PC-9 (cell line): Measurements from ENCODE around the gene TANGO6. TPM values are rescaled to one million over a fixed set of nuclear protein-coding genes. Genes with fewer than 3 reads are reported as not detected.
A peak's percentile ranks its signal among the peaks of the same experiment; 100 is the strongest.

Experiments used
- BruUV-seq: library from RNA; stranded (reverse); fragments of 400-500 nt; replicated peaks from 2 replicates; lab custom pipeline; 2021; lab: Mats Ljungman, UMichigan
- CTCF ChIA-PET: fragments of 300-600 bp; sonication (Branson Sonifier 250); formaldehyde crosslinking; loops from one replicate; lab custom pipeline; 2022; ENCODE audit warnings: antibody characterized with exemption; lab: Charles Lee
- POLR2A ChIA-PET: fragments of 300-600 bp; sonication (Branson Sonifier 250); formaldehyde crosslinking; loops from one replicate; lab custom pipeline; 2022; ENCODE audit warnings: antibody characterized with exemption; ENCODE audit not compliant: unreplicated experiment; lab: Charles Lee
- DNase-seq, 2 experiments: peaks; one replicate each; pipeline versions ENCODE4 v3.0.0 to v3.0.0-alpha.2; 2015 to 2022; ENCODE audit warnings: mixed read lengths in 1 of 2
- H2AFZ ChIP-seq: fragments of 200-600 bp; sonication (generic); 2 replicates; pipeline ENCODE4 v1.8.1; 2017; ENCODE audit warnings: antibody characterized with exemption
- H3F3A ChIP-seq: fragments of 200-600 bp; sonication (generic); 2 replicates; pipeline ENCODE4 v1.8.1; 2017; ENCODE audit warnings: antibody characterized with exemption, mild to moderate bottlenecking, low read depth; ENCODE audit not compliant: insufficient read depth
- H3K27ac ChIP-seq: fragments of 200-600 bp; sonication (generic); 2 replicates; pipeline ENCODE4 v1.6.1; 2016; ENCODE audit warnings: mixed run types
- H3K27me3 ChIP-seq: fragments of 200-600 bp; sonication (generic); 2 replicates; pipeline ENCODE4 v1.6.1; 2016; ENCODE audit warnings: low read depth, mixed run types; ENCODE audit not compliant: insufficient read depth
- H3K36me3 ChIP-seq: fragments of 200-600 bp; sonication (generic); 2 replicates; pipeline ENCODE4 v1.6.1; 2016; ENCODE audit warnings: low read depth, mixed run types
- H3K4me1 ChIP-seq: fragments of 200-600 bp; sonication (generic); replicated peaks from 2 replicates; pipeline ENCODE4 v1.6.1; 2016; ENCODE audit warnings: mixed run types; ENCODE audit not compliant: insufficient read depth
- H3K4me2 ChIP-seq: fragments of 200-600 bp; sonication (generic); 2 replicates; pipeline ENCODE4 v1.6.1; 2017; ENCODE audit warnings: mixed run types
- H3K4me3 ChIP-seq: fragments of 200-600 bp; sonication (generic); 2 replicates; pipeline ENCODE4 v1.6.1; 2016; ENCODE audit warnings: mixed run types
- H3K79me2 ChIP-seq: fragments of 200-600 bp; sonication (generic); 2 replicates; pipeline ENCODE4 v1.6.1; 2017; ENCODE audit warnings: low read depth, mixed run types
- H3K9me2 ChIP-seq: fragments of 200-600 bp; sonication (generic); 2 replicates; pipeline ENCODE4 v1.8.1; 2017; ENCODE audit warnings: mild to moderate bottlenecking; ENCODE audit not compliant: insufficient read depth
- H3K9me3 ChIP-seq: fragments of 200-600 bp; sonication (generic); 2 replicates; pipeline ENCODE4 v1.8.1; 2016; ENCODE audit warnings: low read depth; ENCODE audit not compliant: insufficient read depth
- H4K20me1 ChIP-seq: fragments of 200-600 bp; sonication (generic); 2 replicates; pipeline ENCODE4 v1.8.1; 2017; ENCODE audit not compliant: insufficient read depth
- CTCF ChIP-seq: fragments of 200-600 bp; sonication (generic); conservative IDR thresholded peaks from 2 replicates; pipeline ENCODE4 v1.6.1; 2017; ENCODE audit warnings: mixed run types, antibody characterized with exemption, mild to moderate bottlenecking, moderate library complexity
- EZH2 ChIP-seq: fragments of 200-600 bp; sonication (generic); IDR thresholded peaks from 2 replicates; pipeline ENCODE4 v1.8.0; 2017; ENCODE audit warnings: antibody characterized with exemption, low read depth
- intact Hi-C: fragments of 100-400 bp; cut with micrococcal nuclease; formaldehyde crosslinking; loops from one replicate; pipeline ENCODE4 v1.10.0; 2022; ENCODE audit not compliant: unreplicated experiment
- total RNA-seq: library from RNA; stranded (reverse); gene quantifications from 2 replicates; pipeline ENCODE4 v1.2.3, GENCODE V29; 2021

Gene TANGO6
- total RNA-seq, 1 experiment from 2014 or later, result 5.8 TPM

DNA sequence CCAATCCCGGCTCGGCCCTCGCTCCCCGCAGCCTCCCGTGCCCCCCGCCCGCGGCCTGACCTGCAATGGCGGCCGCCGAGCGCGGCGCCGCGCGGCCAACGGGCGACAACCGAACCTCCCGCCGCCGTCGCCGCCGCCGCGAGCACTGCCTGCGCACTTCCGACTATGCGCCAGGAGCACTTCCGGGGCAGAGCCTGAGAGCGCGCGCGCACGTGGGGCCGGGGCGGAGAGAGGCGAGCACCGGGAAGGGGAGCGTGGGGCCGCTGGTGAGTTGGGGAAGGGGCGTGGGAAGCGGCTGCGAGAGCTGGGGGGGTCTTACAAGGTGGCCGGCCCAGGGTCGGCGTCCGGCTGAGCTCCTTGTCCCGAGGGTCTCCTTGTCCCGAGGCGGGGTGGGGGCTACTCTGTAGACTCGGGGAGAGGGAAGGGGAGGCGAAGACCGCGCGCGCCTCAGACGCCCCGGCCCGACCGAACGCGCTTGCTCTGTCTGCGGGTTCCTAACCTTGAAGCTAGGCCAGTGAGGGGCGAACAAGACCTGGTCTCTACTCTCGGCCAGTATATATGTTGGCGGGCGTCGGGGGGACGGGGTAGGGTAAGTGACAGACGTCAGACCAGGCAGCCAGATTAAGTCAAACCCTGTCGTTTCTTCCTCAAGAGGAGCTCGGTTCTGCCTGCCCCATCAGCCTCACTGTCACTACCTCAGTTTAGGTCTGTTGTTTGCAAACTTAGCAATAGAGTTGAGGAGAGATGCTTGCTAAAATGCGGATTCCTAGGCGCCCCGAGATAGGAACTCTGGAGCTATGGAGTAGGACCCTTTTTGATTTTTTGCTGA, 289.3 kb downstream of the TANGO6 start, which contains the start of the genes CHTF8 and UTP4:
CHTF8 (minus strand) TSS at position 165 of the 829 bp plus-strand sequence. CDS start 11,130 bp downstream, outside the sequence.
UTP4 (plus strand) TSS at position 226 of the 829 bp plus-strand sequence. CDS start 811 bp downstream, outside the sequence.
- intact Hi-C loops, result loop anchor here (2.0 kb wide), 1 partner anchor 604 kb away; no protein-coding TSS in a partner anchor
- Histone ChIP-seq H3K79me2 (peaks cover 93% of the 10 kb centered on the region), H3F3A (peaks cover 33% of the 10 kb centered on the region), H3K4me2 (peak within 1 kb of the TSS; percentile 92), H3K9me2 (no peaks in the 10 kb centered on the region), H3K4me3 (peak within 1 kb of the TSS; percentile 100), H2AFZ (peak within 1 kb of the TSS; percentile 90), H3K27ac (peak within 1 kb of the TSS; percentile 56), H3K36me3 (peaks cover 17% of the 10 kb centered on the region), H3K4me1 (peaks cover 26% of the 10 kb centered on the region), H4K20me1 (peaks cover 42% of the 10 kb centered on the region), H3K9me3 (no peaks in the 10 kb centered on the region), H3K27me3 (no peaks in the 10 kb centered on the region)
- TF ChIP-seq CTCF (no peak), EZH2 (no peak)
- POLR2A ChIA-PET, result interaction anchor here (0.6 kb wide), 2 partner anchors 60 to 137 kb away, joined by 6 to 9 read pairs; no protein-coding TSS in a partner anchor
- peak; percentile 60 to 82 for DNase-seq
- CTCF ChIA-PET, result interaction anchor here (0.6 kb wide), 1 partner anchor 13 kb away, joined by 3 read pairs; no protein-coding TSS in a partner anchor
- no TSS peak for BruUV-seq

GRCh38 chr16:69133373-69133954, 290.1 kb downstream of the TANGO6 start:
- ChIA-PET POLR2A (interaction anchor here (0.6 kb wide), 2 partner anchors 61 to 136 kb away, joined by 6 to 9 read pairs; no protein-coding TSS in a partner anchor), CTCF (interaction anchor here (0.5 to 0.6 kb wide), 2 partner anchors 12 to 84 kb away, joined by 3 to 4 read pairs; no protein-coding TSS in a partner anchor)
- Histone ChIP-seq H3F3A (peaks cover 28% of the 10 kb centered on the region), H3K9me2 (no peaks in the 10 kb centered on the region), H3K79me2 (peaks cover 84% of the 10 kb centered on the region), H3K4me1 (peaks cover 26% of the 10 kb centered on the region), H3K36me3 (peaks cover 25% of the 10 kb centered on the region), H3K27ac (no peak overlapping the region), H4K20me1 (peaks cover 45% of the 10 kb centered on the region), H3K27me3 (no peaks in the 10 kb centered on the region), H3K9me3 (no peaks in the 10 kb centered on the region), H3K4me2 (peak overlapping the region; percentile 85), H2AFZ (no peak overlapping the region), H3K4me3 (peak overlapping the region; percentile 100)
- no TSS peak for BruUV-seq
- no peak for DNase-seq
- no peak for TF ChIP-seq CTCF
- no peak for TF ChIP-seq EZH2
- intact Hi-C loops, result loop anchor here (2.0 kb wide), 1 partner anchor 605 kb away; no protein-coding TSS in a partner anchor

Other genes with a start within 250 kb of the TANGO6 start
- 70.3 and 81.3 TPM in 2 replicates for gene CDH3, start 198.2 kb upstream of the TANGO6 start, total RNA-seq
- 117 and 120 TPM in 2 replicates for gene CDH1, start 106.2 kb upstream of the TANGO6 start, total RNA-seq